ENCODE results near the gene P3H1. TPM values are rescaled to one million over a fixed set of nuclear protein-coding genes. Genes with fewer than 3 reads are reported as not detected.

Gene P3H1
- total and polyA plus RNA-seq, 2 experiments from 2014 or later: 51.1 to 75.1 TPM

DNA sequence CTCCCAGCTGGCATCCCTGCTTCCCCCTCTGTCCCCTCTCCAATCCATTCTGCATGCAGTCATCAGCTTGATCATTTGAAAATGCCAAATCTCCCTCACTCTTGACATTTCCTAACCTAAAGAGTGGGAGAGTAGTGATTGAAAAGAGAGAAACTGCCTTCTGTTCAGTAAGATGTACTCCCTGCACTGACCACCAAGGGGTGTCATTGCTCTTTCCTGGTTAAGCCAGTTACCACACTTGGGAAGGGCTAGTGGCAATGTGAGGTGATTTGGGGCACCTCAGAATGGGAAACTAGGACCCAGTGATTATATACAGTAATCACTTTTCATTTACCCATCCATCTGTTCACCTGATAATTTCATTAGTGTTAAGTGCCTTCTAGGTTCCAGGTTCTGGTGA is 11.0 kb upstream of the P3H1 start:
- peaks cover 18% of the 10 kb centered on the region for H3K36me3 ChIP-seq (ENCODE audit: insufficient read depth)
- peaks cover 7% of the 10 kb centered on the region for H3K79me2 ChIP-seq (replicated peaks; ENCODE audit: insufficient read depth)
- no peaks in the 10 kb centered on the region for H3K27me3 ChIP-seq (ENCODE audit: insufficient read depth)
- no peak overlapping the region for H3K27ac ChIP-seq (ENCODE audit: low read depth)
- peaks cover 3% of the 10 kb centered on the region for H3K4me1 ChIP-seq (ENCODE audit: insufficient read depth)
- DNase-seq (ENCODE audit: low spot score) (peak; percentile 77), ATAC-seq (peak; percentile 93)
- H3F3A ChIP-seq (replicated peaks; ENCODE audit: low read depth): 0 out of 2 replicates have a peak, but pooled peaks cover 4% of the 10 kb centered on the region
- Mint-ChIP-seq H3K4me3 (no peak overlapping the region), H3K36me3 (ENCODE audit: low read depth) (peaks cover 54% of the 10 kb centered on the region), H3K27me3 (ENCODE audit: insufficient read depth, low read depth, poor library complexity) (peaks cover 6% of the 10 kb centered on the region), H3K9me3 (no peaks in the 10 kb centered on the region; the same call in 2 of the 3 replicates), H3K4me1 (no peaks in the 10 kb centered on the region), H3K27ac (no peak overlapping the region)
- H3K4me3 ChIP-seq: no peak overlapping the region
- H4K20me1 ChIP-seq (replicated peaks; ENCODE audit: insufficient read depth): no peaks in the 10 kb centered on the region
- H3K9me2 ChIP-seq (ENCODE audit: insufficient read depth): no peaks in the 10 kb centered on the region
- no peak overlapping the region for H2AFZ ChIP-seq
- TF ChIP-seq, protein P1, sequence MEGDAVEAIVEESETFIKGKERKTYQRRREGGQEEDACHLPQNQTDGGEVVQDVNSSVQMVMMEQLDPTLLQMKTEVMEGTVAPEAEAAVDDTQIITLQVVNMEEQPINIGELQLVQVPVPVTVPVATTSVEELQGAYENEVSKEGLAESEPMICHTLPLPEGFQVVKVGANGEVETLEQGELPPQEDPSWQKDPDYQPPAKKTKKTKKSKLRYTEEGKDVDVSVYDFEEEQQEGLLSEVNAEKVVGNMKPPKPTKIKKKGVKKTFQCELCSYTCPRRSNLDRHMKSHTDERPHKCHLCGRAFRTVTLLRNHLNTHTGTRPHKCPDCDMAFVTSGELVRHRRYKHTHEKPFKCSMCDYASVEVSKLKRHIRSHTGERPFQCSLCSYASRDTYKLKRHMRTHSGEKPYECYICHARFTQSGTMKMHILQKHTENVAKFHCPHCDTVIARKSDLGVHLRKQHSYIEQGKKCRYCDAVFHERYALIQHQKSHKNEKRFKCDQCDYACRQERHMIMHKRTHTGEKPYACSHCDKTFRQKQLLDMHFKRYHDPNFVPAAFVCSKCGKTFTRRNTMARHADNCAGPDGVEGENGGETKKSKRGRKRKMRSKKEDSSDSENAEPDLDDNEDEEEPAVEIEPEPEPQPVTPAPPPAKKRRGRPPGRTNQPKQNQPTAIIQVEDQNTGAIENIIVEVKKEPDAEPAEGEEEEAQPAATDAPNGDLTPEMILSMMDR (conservative IDR thresholded peaks at IDR 0.05; ENCODE audit: low read depth in 2 of 2): peak; percentile 81 to 95
- TF ChIP-seq JUNB (IDR thresholded peaks at IDR 0.05; ENCODE audit: unreplicated experiment): no peak
- no peak overlapping the region for H3K4me2 ChIP-seq

DNA sequence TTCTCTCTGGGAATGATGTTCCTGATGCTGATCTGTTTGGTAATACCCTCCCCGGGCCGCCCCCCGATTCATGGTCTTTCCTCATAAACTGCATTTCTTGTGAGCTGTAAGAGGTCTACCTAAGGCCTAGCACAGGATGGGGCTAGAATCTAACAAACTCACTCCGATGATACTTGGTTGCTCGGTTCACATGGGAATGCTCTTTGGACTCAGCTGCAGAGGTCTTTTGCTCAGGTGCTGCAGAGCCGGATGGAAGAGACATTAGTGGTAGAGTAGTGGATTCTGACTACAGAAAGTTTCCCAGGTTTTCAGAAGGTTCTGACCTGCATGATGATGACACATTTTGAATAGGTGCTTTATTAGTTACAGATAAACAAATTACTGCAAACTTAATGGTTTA is 9.7 kb upstream of the P3H1 start:
- no peak overlapping the region for H3K4me2 ChIP-seq
- peaks cover 6% of the 10 kb centered on the region for H3K27me3 Mint-ChIP-seq (ENCODE audit: insufficient read depth, low read depth, poor library complexity)
- peaks cover 18% of the 10 kb centered on the region for H3K36me3 ChIP-seq (ENCODE audit: insufficient read depth)
- H3K36me3 Mint-ChIP-seq (ENCODE audit: low read depth): peaks cover 50% of the 10 kb centered on the region
- no peak overlapping the region for H3K4me3 ChIP-seq
- no peak overlapping the region for H3K27ac ChIP-seq (ENCODE audit: low read depth)
- peaks cover 8% of the 10 kb centered on the region; the same call in 1 of the 2 replicates for H4K20me1 ChIP-seq (replicated peaks; ENCODE audit: insufficient read depth)
- H3F3A ChIP-seq (replicated peaks; ENCODE audit: low read depth): 0 out of 2 replicates have a peak, but pooled peaks cover under 1% of the 10 kb centered on the region
- no peak overlapping the region for H3K4me3 Mint-ChIP-seq
- no peaks in the 10 kb centered on the region for H3K9me2 ChIP-seq (ENCODE audit: insufficient read depth)
- no peak overlapping the region for H2AFZ ChIP-seq
- H3K27me3 ChIP-seq (ENCODE audit: insufficient read depth): no peaks in the 10 kb centered on the region
- no peak overlapping the region for H3K27ac Mint-ChIP-seq
- no peak for DNase-seq (ENCODE audit: low spot score)
- H3K4me1 ChIP-seq (ENCODE audit: insufficient read depth): peaks cover 13% of the 10 kb centered on the region
- no peak for ATAC-seq
- H3K4me1 Mint-ChIP-seq: 0 out of 3 replicates have a peak, but pooled peaks cover 4% of the 10 kb centered on the region
- no peaks in the 10 kb centered on the region; the same call in 2 of the 3 replicates for H3K9me3 Mint-ChIP-seq
- peaks cover 19% of the 10 kb centered on the region for H3K79me2 ChIP-seq (replicated peaks; ENCODE audit: insufficient read depth)
- no peak for TF ChIP-seq JUNB (IDR thresholded peaks at IDR 0.05; ENCODE audit: unreplicated experiment)
- TF ChIP-seq, protein P1 (conservative IDR thresholded peaks at IDR 0.05; ENCODE audit: low read depth in 2 of 2): no peak
- no peak for TF ChIP-seq EZH2phosphoT487 (IDR thresholded peaks at IDR 0.05; ENCODE audit: unreplicated experiment)
- no peak for TF ChIP-seq STAT1 (IDR thresholded peaks at IDR 0.05; ENCODE audit: unreplicated experiment)
- no peak for TF ChIP-seq NANOG (IDR thresholded peaks at IDR 0.05; ENCODE audit: borderline replicate concordance)
- TF ChIP-seq ZNF331 (CRISPR knock-in tag; IDR thresholded peaks at IDR 0.05; ENCODE audit: low read depth): no peak
- no peak for TF ChIP-seq CREB1 (CRISPR knock-in tag; IDR thresholded peaks at IDR 0.05; ENCODE audit: low read depth)
- no peak for TF ChIP-seq EZH2 (IDR thresholded peaks at IDR 0.05; ENCODE audit: low read depth, unreplicated experiment)
- TF ChIP-seq, protein P2, sequence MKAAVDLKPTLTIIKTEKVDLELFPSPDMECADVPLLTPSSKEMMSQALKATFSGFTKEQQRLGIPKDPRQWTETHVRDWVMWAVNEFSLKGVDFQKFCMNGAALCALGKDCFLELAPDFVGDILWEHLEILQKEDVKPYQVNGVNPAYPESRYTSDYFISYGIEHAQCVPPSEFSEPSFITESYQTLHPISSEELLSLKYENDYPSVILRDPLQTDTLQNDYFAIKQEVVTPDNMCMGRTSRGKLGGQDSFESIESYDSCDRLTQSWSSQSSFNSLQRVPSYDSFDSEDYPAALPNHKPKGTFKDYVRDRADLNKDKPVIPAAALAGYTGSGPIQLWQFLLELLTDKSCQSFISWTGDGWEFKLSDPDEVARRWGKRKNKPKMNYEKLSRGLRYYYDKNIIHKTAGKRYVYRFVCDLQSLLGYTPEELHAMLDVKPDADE (IDR thresholded peaks at IDR 0.05): no peak
- TF ChIP-seq ZNF114 (CRISPR knock-in tag; IDR thresholded peaks at IDR 0.05): no peak
